ENCODE measurements around the gene CREB3L2.

GRCh38 chr7:137916564-137916963 lies 85.3 kb downstream of the CREB3L2 start:
- TF ChIP-seq, protein P1, sequence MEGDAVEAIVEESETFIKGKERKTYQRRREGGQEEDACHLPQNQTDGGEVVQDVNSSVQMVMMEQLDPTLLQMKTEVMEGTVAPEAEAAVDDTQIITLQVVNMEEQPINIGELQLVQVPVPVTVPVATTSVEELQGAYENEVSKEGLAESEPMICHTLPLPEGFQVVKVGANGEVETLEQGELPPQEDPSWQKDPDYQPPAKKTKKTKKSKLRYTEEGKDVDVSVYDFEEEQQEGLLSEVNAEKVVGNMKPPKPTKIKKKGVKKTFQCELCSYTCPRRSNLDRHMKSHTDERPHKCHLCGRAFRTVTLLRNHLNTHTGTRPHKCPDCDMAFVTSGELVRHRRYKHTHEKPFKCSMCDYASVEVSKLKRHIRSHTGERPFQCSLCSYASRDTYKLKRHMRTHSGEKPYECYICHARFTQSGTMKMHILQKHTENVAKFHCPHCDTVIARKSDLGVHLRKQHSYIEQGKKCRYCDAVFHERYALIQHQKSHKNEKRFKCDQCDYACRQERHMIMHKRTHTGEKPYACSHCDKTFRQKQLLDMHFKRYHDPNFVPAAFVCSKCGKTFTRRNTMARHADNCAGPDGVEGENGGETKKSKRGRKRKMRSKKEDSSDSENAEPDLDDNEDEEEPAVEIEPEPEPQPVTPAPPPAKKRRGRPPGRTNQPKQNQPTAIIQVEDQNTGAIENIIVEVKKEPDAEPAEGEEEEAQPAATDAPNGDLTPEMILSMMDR (conservative IDR thresholded peaks at IDR 0.05; ENCODE audit: low read length): no peak
- TF ChIP-seq EZH2phosphoT487 (IDR thresholded peaks at IDR 0.05; ENCODE audit: borderline replicate concordance, low read depth, low read length): no peak

All from OCI-LY7 (cell line).